Muscle of leg (tissue), 11 donors: ENCODE results near the gene MBOAT7. TPM values are rescaled to one million over a fixed set of nuclear protein-coding genes. Genes with fewer than 3 reads are reported as not detected.
A peak's percentile ranks its signal among the peaks of the same experiment; 100 is the strongest.

Source experiments
- DNase-seq: peaks from one replicate; pipeline ENCODE4 v3.0.0; 2013
- H3K27ac ChIP-seq: one replicate; pipeline ENCODE4 v1.5.1; 2013; ENCODE audit warnings: mild to moderate bottlenecking, low read length, control low read depth
- H3K27me3 ChIP-seq: one replicate; pipeline ENCODE4 v1.6.1; 2013; ENCODE audit warnings: low read length; ENCODE audit not compliant: control insufficient read depth, insufficient read depth
- H3K36me3 ChIP-seq: one replicate; pipeline ENCODE4 v1.6.1; 2013; ENCODE audit warnings: low read length; ENCODE audit not compliant: control insufficient read depth, insufficient read depth
- H3K4me1 ChIP-seq: one replicate; pipeline ENCODE4 v1.6.1; 2013; ENCODE audit warnings: low read length; ENCODE audit not compliant: control insufficient read depth, insufficient read depth
- H3K4me3 ChIP-seq: one replicate; pipeline ENCODE4 v1.5.1; 2013; ENCODE audit warnings: low read length, control low read depth
- H3K9me3 ChIP-seq: replicated peaks from 2 replicates; pipeline ENCODE4 v1.6.1; 2013; ENCODE audit warnings: low read depth, low read length; ENCODE audit not compliant: control insufficient read depth
- WGBS: methylation state at CpG from one replicate; pipeline ENCODE4 v1.1.5; 2013; ENCODE audit warnings: missing lambda C conversion rate; ENCODE audit not compliant: insufficient coverage; 5-methylcytosine and 5-hydroxymethylcytosine counted together
- polyA plus RNA-seq, 8 donors: library from polyadenylated mRNA; unstranded; fragments of 120-200 nt; gene quantifications; one replicate each; pipeline versions ENCODE4 v1.2.1 to v1.2.3, GENCODE V29; 2013; ENCODE audit warnings: inconsistent platforms in 1 of 8, low replicate concordance in 1 of 8; ENCODE audit not compliant: insufficient read length in 8 of 8, insufficient read depth in 1 of 8
- total RNA-seq: library from RNA; stranded (reverse); fragments of 120-200 nt; gene quantifications from one replicate; pipeline ENCODE4 v1.2.4, GENCODE V29; 2013

Gene MBOAT7
- total and polyA plus RNA-seq, 9 donors, result 11.1 to 38.3 (median 28.4) TPM

GRCh38 chr19:54155694-54156093 lies 33.7 kb downstream of the MBOAT7 start:
- no peak overlapping the region for H3K4me3 ChIP-seq
- no peak overlapping the region for H3K27ac ChIP-seq
- no peaks in the 10 kb centered on the region for H3K27me3 ChIP-seq
- DNase-seq, result no peak
- peaks cover 74% of the 10 kb centered on the region for H3K36me3 ChIP-seq
- H3K4me1 ChIP-seq, result peaks cover 17% of the 10 kb centered on the region
- no peaks in the 10 kb centered on the region for H3K9me3 ChIP-seq
- WGBS, result 87% methylated on average over 6 of the region's 19 CpGs

- Histone ChIP-seq H3K4me1 (peaks cover 11% of the 10 kb centered on the region), H3K4me3 (no peak overlapping the region), H3K27ac (no peak overlapping the region), H3K27me3 (no peaks in the 10 kb centered on the region), H3K36me3 (peaks cover 83% of the 10 kb centered on the region), H3K9me3 (no peaks in the 10 kb centered on the region)
- DNase-seq, result no peak
- 72% methylated on average over 9 of the region's 18 CpGs for WGBS
Measured at GRCh38 chr19:54154603-54155345, 34.6 kb downstream of the MBOAT7 start.

GRCh38 chr19:54153731-54154326 lies 35.6 kb downstream of the MBOAT7 start:
- Histone ChIP-seq H3K9me3 (no peaks in the 10 kb centered on the region), H3K27ac (no peak overlapping the region), H3K4me1 (peaks cover 8% of the 10 kb centered on the region), H3K27me3 (no peaks in the 10 kb centered on the region), H3K4me3 (no peak overlapping the region), H3K36me3 (peaks cover 93% of the 10 kb centered on the region)
- WGBS, result 74% methylated on average over 8 of the region's 10 CpGs
- DNase-seq, result no peak

- no peak overlapping the region for H3K27ac ChIP-seq
- WGBS, result 75% methylated on average over 11 of the region's 25 CpGs
Measured at GRCh38 chr19:54152878-54153524, 36.4 kb downstream of the MBOAT7 start.

GRCh38 chr19:54152267-54152666 lies 37.1 kb downstream of the MBOAT7 start:
- H3K27ac ChIP-seq, result no peak overlapping the region
- H3K27me3 ChIP-seq, result no peaks in the 10 kb centered on the region
- WGBS, result 90% methylated on average over 2 of the region's 12 CpGs
- no peaks in the 10 kb centered on the region for H3K4me1 ChIP-seq
- H3K4me3 ChIP-seq, result no peak overlapping the region
- peaks cover 96% of the 10 kb centered on the region for H3K36me3 ChIP-seq
- DNase-seq, result no peak
- no peaks in the 10 kb centered on the region for H3K9me3 ChIP-seq

More at GRCh38 chr19:54152878-54153524, 36.4 kb downstream of the MBOAT7 start:
- H3K27me3 ChIP-seq, result no peaks in the 10 kb centered on the region
- H3K4me1 ChIP-seq, result no peaks in the 10 kb centered on the region
- H3K36me3 ChIP-seq, result peaks cover 95% of the 10 kb centered on the region
- DNase-seq, result no peak
- no peak overlapping the region for H3K4me3 ChIP-seq
- no peaks in the 10 kb centered on the region for H3K9me3 ChIP-seq

- 82% methylated on average over 23 of the region's 23 CpGs for WGBS
- peaks cover 97% of the 10 kb centered on the region for H3K36me3 ChIP-seq
Measured at GRCh38 chr19:54151362-54152035, 37.9 kb downstream of the MBOAT7 start.

GRCh38 chr19:54149021-54149812 lies 40.2 kb downstream of the MBOAT7 start:
- 88% methylated on average over 11 of the region's 12 CpGs for WGBS
- Histone ChIP-seq H3K27me3 (no peaks in the 10 kb centered on the region), H3K27ac (peak overlapping the region; percentile 29), H3K4me1 (no peaks in the 10 kb centered on the region), H3K9me3 (no peaks in the 10 kb centered on the region), H3K36me3 (peaks cover 98% of the 10 kb centered on the region), H3K4me3 (no peak overlapping the region)
- DNase-seq, result no peak

More at GRCh38 chr19:54151362-54152035, 37.9 kb downstream of the MBOAT7 start:
- no peaks in the 10 kb centered on the region for H3K4me1 ChIP-seq
- DNase-seq, result no peak
- no peaks in the 10 kb centered on the region for H3K27me3 ChIP-seq
- no peak overlapping the region for H3K4me3 ChIP-seq
- no peaks in the 10 kb centered on the region for H3K9me3 ChIP-seq
- no peak overlapping the region for H3K27ac ChIP-seq

- Histone ChIP-seq H3K4me3 (no peak overlapping the region), H3K27ac (no peak overlapping the region), H3K9me3 (no peaks in the 10 kb centered on the region), H3K27me3 (no peaks in the 10 kb centered on the region), H3K4me1 (no peaks in the 10 kb centered on the region), H3K36me3 (peaks cover 98% of the 10 kb centered on the region)
- WGBS, result 81% methylated on average over 12 of the region's 19 CpGs
- DNase-seq, result no peak
Measured at GRCh38 chr19:54148158-54148557, 41.2 kb downstream of the MBOAT7 start.

GRCh38 chr19:54147676-54148075 lies 41.7 kb downstream of the MBOAT7 start:
- Histone ChIP-seq H3K27ac (no peak overlapping the region), H3K4me1 (no peaks in the 10 kb centered on the region), H3K9me3 (no peaks in the 10 kb centered on the region), H3K27me3 (no peaks in the 10 kb centered on the region), H3K4me3 (no peak overlapping the region), H3K36me3 (peaks cover 98% of the 10 kb centered on the region)
- 67% methylated on average over 1 of the region's 3 CpGs for WGBS
- DNase-seq, result no peak
